Erythroblast (primary cell): ENCODE measurements around the gene NDUFB3.
"Not testable (repeated sequence)": the region's sequence is repeated elsewhere in the genome, so short reads cannot be mapped to it uniquely, and the experiment has no call there.

Source experiments
- DNase-seq, 2 experiments: peaks; one replicate each; lab custom pipeline; 2025; lab: John Stamatoyannopoulos, UW
- GATA1 ChIP-seq: IDR thresholded peaks from 2 replicates; pipeline ENCODE4 v1.6.1; 2011; ENCODE audit warnings: low read depth, mild to moderate bottlenecking, control low read depth, low read length, moderate library complexity
- POLR2A ChIP-seq: IDR thresholded peaks from 2 replicates; pipeline ENCODE4 v1.6.1; 2011; ENCODE audit warnings: mild to moderate bottlenecking, low read length

NDUFB3 gene

GRCh38 chr2:201114350-201114749, 42.5 kb downstream of the NDUFB3 start:
- DNase-seq = no peak
- TF ChIP-seq POLR2A (no peak), GATA1 (no peak)

- no peak for DNase-seq
- no peak for TF ChIP-seq GATA1
- no peak for TF ChIP-seq POLR2A
Measured at GRCh38 chr2:201114846-201115245, 43.0 kb downstream of the NDUFB3 start.

- TF ChIP-seq POLR2A (peak; percentile 85), GATA1 (no peak)
- peak; percentile 85 to 92 for DNase-seq
Measured at GRCh38 chr2:201116115-201116958, 44.5 kb downstream of the NDUFB3 start, which contains the start of gene CFLAR. Gene CFLAR, plus strand, starts transcription at chr2:201116164. Its CDS starts 13,702 bp downstream, at chr2:201129866.

- TF ChIP-seq GATA1 = no peak
- peak; percentile 59 for TF ChIP-seq POLR2A
- peak; percentile 90 to 94 for DNase-seq
Measured at GRCh38 chr2:201116959-201117734, 45.3 kb downstream of the NDUFB3 start.

GRCh38 chr2:201117735-201118094, 45.9 kb downstream of the NDUFB3 start:
- DNase-seq = not testable (repeated sequence)

GRCh38 chr2:201118121-201118960, 46.5 kb downstream of the NDUFB3 start:
- DNase-seq = peak; percentile 89 to 93
- peak; percentile 88 for TF ChIP-seq POLR2A
- no peak for TF ChIP-seq GATA1

- peak; percentile 12 for TF ChIP-seq POLR2A
- no peak for TF ChIP-seq GATA1
- DNase-seq = peak; percentile 82 to 87
Measured at GRCh38 chr2:201118961-201119854, 47.4 kb downstream of the NDUFB3 start.

GRCh38 chr2:201122276-201122675, 50.5 kb downstream of the NDUFB3 start:
- no peak for TF ChIP-seq GATA1
- TF ChIP-seq POLR2A = peak; percentile 52
- DNase-seq = peak; percentile 45 to 51

GRCh38 chr2:201126308-201127151, 54.7 kb downstream of the NDUFB3 start:
- TF ChIP-seq POLR2A (no peak), GATA1 (no peak)
- peak; percentile 66 to 71 for DNase-seq

GRCh38 chr2:201127152-201127511, 55.3 kb downstream of the NDUFB3 start:
- TF ChIP-seq POLR2A = no peak
- TF ChIP-seq GATA1 = no peak
- DNase-seq = peak; percentile 51 to 72

- peak; percentile 91 for TF ChIP-seq POLR2A
- TF ChIP-seq GATA1 = no peak
- DNase-seq = peak; percentile 87 to 90
Measured at GRCh38 chr2:201127570-201127969, 55.8 kb downstream of the NDUFB3 start.

GRCh38 chr2:201128033-201128432, 56.2 kb downstream of the NDUFB3 start:
- peak; percentile 27 to 63 for DNase-seq
- TF ChIP-seq GATA1 (no peak), POLR2A (no peak)
